NCI-H1048 (cell line): ENCODE data around the gene PPP1CB.
"Not testable (repeated sequence)": the region's sequence is repeated elsewhere in the genome, so short reads cannot be mapped to it uniquely, and the experiment has no call there.

Experiments
- DNase-seq: peaks from one replicate; lab custom pipeline; 2025; lab: John Stamatoyannopoulos, UW

The PPP1CB gene

DNA sequence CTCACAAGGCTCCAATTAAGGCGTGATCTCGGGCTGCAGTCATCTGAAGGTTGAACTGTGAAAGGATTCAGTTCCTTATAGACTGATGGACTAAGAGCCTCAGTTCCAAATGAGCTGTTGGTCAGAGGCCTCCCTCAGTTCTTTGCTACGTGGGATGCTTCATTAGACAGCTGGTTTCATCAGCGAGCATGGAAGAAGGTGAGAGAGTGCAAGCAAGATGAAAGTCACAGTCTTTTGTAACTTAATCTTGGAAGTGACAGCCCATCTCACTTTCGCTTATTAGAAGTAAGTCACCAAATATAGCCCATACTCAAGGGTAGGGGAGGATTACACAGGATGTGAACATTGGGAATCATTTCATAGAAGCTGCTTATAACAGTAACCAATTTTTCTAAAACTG, 26.8 kb downstream of the PPP1CB start:
- no peak for DNase-seq

DNA sequence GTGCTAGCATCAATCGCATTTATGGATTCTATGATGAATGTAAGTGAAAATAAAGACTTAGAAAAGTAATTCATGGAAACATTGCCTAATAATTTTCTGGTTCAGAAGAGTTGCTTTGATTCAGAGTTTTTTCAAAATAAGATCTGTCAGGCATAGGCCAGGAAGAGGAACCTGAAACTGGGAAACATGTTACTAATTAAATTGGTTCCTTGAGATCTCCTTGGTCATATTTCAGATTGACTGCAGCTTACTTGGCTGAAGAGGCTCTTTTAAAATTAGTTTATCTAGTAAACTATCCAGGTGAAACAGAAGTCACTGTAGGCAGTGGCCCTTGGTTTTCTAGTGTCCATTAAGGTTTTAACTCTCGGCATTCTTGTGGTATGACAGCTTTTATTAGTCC, 27.4 kb downstream of the PPP1CB start:
- no peak for DNase-seq

DNA sequence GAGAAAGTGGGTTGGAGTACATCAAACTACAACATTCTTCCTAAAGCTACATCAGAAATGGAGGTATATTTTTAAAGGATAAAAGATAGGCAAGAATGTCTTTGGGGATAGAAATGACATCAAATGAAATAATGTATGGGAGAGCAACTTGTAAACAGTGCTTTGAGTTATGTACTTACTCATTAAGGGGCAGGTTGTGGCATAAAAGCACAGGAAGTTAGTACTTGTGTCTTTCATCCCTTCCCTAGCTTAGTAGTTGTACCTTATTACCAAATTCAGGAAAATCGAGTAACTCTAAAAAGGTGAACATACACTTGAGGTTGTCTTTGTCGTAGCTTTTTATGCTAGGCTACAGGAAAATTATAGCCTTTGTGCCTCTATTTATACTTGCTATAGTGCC, 28.9 kb downstream of the PPP1CB start:
- no peak for DNase-seq

DNA sequence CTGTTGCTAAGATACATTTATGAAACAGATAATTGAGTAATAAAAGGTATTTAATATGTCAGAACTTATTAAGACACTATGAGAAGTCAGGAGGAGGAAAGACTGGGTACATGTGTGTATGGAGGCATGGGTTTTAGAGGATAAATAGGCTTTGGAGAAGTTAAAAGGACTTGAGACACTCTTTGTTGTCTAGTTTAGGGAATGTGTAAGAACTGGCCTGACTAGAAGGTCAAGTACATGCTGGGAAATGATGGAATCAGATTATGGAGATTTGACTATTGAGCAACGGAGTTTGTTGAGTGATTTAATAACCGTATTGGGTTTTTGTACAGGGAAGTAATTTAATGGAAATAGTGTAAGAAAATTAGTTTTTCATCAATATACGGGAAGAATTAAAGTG, 30.8 kb downstream of the PPP1CB start:
- DNase-seq: no peak

DNA sequence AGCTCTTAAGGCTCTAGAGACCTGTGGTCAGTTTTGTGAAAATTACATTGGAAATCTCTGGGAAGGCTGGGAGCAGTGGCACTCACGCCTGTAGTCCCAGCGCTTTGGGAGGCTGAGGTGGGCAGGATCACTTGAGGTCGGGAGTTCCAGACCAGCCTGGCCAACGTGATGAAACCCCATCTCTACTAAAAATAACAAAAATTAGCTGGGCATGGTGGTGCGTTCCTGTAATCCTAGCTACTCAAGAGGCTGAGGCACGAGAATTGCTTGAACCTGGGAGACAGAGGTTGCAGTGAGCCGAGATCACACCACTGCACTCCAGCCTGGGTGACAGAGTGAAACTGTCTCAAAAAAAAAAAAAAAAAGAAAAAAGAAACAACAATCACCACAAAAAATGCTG, 32.9 kb downstream of the PPP1CB start:
- DNase-seq: not testable (repeated sequence)

DNA sequence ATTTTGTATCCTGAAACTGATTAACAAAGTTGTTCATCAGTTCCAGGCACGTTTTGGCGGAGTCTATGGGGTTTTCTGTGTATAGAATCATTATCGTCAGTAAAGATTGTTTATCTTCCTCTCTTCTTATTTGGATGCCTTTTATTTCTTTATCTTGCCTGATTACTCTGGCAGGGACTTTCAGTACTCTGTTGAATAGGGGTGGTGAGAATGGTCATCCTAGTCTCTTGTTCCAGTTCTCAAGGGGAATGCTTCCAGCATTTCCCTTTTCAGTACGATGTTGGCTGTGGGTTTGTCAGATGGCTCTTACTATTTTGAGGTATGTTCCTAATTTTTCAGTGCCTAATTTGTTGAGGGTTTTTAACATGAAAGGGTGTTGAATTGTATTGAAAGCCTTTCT, 45.0 kb downstream of the PPP1CB start:
- DNase-seq: no peak

DNA sequence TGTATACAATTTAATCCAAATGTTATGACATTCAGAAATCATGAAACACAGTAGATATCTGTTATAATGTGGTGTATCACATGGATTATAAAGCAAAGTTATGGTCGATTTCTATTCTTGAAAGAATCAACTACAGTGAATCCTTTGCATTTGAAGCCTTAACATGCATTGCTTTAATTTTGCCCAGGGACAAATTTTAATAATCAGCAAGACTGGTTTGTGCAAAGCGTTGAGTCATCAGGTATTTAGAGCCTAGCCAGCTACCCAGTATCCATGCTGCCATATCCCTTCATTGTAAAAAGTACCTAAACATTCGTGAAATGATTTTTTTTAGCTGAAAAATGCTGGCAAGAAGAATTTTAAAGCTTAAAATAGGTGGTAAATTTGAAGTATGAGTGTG, 50.1 kb downstream of the PPP1CB start:
- no peak for DNase-seq

DNA sequence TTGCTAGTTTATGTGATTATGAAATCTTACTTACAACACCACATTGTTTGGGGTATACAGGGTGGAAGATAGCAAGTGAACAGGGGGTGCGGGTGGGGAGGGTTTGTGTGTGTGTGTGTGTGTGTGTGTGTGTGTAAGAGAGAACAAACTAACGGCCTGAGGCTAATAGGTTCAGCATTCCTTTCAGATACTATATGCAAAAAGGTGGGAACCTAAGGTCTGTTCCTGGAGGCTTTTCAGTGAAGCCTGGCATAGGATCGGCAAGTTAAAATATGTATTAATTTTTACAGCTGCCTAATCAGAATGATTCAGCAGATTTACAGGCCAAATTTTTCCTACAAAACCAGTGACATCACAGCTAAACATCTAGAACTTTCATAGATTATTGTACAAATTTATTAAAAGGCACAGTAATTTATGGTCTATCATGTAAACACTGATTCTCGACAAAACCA, 51.4 kb downstream of the PPP1CB start:
- DNase-seq: no peak

DNA sequence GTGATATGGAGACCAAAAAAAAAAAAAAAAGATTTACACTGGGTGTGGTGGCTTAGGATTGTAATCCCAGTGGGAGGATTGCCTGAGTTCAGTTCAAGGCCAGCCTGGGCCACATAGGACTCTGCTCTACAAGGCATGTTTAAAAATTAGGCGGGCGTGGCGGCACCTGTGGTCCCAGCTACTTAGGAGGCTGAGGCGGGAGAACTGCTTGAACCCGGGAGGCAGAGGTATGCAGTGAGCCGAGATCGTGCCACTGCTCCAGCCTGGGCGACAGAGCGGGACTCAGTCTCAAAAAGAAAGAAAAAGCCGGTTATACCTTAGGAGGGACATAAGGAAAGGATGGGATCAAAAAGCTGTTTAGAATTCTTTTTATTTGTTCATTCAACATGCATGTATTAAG, 58.3 kb downstream of the PPP1CB start:
- no peak for DNase-seq

DNA sequence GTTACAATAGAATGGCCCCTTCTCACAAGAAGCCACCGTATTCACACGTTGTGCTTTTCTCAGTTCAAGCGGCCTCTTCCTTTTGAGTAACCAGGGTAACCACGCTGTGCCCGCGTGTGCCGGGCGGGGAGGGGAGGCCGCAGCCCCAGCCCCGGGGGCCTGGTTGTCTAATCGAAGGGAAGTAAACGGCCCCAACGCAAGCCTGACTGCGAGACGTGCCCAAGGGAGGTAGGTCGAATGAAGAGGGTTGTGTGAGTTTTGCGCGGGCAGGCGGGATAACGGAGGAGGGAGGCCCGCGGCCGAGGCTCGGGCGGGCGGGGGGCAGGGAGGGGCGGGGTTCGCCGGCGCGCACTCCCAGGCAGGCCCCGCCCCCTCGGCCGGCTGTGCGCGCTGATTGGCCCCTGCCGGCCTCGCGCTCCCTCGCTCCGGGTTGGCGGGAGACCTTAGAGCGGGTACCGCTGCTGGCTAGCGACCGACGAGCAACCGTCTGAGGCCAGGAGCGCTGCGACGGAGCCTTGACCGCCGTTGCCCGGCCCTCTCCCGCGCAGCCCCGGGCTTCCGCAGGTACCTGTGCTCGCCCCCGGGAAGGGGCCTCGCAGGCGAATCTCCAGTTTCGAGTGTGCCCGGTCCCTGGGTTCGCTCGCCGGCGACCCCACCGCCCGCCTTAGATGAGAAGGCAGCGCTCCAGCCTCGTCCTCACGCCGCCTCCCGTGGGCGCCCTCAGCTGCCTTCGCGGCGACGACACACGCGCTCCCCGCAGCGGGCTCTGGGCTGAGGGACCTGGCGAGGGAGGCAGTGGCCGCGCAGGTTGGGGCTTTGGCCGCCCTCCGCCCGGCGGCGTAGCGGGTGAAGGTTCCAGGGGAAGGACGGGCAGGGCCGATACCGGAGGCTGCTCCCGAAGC, 59.0 kb downstream of the PPP1CB start, which contains the start of gene SPDYA:
Gene SPDYA, plus strand, starts transcription at position 451 of the 902 bp plus-strand sequence. CDS start 5,181 bp downstream, outside the sequence.
- no peak for DNase-seq

DNA sequence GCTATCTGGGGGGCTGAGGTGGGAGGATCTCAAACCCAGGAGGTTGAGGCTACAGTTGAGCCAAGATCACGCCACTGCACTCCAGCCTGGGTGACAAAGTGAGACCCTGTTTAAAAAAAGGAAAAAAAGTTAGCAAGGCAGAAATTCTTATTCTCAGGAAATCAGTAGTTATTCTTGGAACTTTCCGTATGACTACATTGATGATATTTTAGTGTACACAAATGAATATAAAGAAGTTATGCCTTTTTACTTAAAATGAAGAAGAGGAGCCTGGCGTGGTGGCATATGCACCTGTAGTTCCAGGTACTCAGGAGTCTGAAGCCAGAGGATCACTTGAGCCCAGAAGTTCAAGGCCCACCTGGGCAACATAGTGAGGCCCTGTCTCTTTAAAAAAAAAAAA, 66.4 kb downstream of the PPP1CB start:
- DNase-seq: no peak

DNA sequence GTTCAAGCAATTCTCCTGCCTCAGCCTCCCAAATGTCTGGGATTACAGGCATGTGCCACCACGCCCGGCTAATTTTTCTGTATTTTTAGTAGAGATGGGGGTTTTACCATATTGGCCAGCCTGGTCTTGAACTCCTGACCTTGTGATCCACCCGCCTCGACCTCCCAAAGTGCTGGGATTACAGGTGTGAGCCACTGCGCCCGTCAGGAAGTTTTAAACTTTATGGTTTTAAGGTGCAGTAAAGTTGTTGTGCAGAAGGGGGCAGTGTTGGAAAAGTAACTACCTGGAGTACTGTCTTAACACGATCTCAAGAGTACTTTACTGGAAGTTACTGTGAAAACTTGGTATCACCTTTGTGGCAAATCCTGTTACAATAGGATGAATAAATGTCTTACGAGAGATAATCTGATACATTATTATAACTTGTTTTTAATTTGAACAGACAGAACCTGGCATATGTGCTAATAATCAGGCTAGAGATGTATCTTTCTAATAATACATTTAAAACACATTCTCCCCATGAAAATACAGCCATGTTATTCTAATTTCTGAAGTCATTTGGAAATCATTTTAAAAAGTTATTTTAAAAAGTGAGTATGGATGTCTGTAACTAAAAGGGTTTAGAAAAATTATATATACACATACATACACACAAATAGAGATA, 69.8 kb downstream of the PPP1CB start:
- DNase-seq: no peak

DNA sequence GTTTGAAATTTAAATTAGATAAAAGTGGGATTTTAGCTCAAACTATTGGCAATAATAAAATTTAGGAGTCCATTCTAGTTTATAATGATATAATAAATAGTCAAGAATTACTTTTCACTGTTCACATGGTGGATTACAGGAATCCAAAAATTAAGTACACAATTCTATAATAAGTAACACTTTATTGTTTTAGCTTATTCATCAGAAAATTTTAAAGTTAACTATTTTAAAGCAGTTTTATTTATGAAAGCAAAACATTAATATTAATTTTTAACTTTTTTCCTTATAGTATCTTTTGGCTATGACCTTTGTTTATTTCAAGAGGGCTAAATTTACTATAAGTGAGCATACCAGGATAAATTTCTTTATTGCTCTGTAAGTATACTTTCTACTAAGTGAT, 70.4 kb downstream of the PPP1CB start:
- no peak for DNase-seq

DNA sequence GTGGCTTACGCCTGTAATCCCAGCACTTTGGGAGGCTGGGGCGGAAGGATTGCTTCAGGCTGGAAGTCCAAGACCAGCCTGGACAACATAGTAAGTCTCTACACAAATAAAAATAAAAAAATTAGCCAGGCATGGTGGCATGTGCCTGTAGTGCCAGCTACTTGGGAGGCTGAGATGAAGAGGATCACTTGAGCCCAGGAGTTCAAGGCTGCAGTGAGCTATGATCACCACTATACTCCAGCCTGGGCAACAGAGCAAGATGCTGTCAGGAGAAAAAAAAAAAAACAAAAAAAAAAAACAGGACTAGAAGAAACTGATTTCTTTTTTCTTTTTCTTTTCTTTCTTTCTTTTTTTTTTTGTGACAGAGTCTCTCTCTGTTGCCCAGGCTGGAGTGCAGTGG, 72.6 kb downstream of the PPP1CB start:
- no peak for DNase-seq

DNA sequence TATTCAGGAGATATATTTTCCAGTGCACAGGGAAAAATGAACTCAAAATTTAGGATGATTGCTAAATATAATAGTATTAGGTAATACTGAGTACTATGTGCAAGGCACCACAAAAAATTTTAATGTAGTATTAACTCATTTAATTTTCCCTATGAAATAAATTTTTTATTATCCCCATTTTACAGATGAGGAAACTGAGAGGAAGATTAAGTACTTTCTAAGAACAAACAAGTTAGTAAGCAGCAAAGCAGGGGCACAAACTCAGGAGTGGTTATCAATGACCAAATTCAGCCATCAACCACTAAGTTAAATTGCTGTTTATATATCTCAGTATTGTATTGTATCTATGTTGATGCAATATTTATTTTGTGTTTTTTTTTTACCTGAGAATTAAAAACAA, 73.2 kb downstream of the PPP1CB start:
- DNase-seq: no peak

DNA sequence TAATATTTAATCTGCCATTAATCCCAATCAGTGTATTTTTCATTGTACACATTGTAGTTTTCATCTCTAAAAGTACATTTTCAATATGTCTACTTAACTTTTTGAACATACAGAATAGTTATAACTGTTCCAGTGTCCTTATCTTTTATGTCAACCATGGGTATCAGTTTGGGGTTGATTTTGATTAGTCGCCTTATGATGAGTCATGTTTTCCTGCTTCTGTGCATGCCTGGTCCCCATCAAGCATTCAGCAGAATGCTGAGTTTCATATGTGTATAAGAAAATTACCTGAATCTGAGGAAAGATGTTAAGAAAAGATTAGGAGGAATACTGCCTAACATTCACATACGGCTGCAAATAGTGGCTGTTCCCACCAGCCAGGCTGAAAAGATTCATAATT, 76.8 kb downstream of the PPP1CB start:
- DNase-seq: no peak

DNA sequence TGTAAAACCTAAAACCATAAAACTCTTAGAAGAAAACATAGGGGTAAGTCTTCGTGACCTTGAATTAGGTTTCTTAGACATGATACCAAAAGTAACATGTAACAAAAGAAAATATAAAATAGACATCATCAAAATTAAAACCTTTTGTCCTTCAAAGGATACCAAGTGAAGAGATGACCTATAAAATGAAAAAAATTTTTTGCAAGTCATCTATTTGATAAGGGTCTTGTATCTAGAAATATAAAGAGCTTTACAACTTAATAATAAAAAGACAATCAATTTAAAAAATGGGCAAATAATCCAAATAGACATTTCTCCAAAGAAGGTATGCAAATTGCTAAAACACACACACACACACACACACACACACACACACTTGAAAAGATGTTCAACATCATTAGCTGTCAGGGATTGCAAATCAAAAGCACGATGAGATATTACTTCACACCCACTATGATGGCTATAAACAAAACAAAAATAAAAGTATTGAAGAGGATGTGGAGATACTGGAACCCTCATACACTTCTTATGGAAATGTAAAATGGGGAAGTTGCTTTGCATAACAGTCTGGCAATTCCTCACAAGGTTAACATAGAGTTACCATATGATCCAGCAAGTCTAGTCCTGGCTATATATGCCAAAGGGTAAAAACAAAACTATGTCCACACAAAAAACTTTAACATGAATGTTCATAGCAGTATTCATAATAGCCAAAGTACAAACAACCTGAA, 82.3 kb downstream of the PPP1CB start:
- no peak for DNase-seq

DNA sequence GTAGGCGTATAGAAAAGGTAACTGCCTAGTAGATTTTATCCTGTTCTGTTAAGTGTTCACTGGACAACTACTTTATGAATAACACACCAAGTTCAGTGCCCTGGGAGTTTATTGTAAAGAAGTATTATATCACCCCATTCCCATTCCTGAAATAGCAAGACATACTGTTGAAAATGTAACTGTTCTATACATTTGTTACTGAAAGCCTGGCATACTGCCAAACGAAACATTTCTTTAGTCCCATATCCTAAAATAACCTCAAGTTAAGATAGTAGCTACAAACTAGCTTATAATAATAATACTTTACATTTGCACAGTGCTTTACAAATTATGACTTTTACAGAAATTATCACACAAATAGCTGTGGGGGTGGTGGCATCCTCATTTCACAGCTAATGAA, 84.2 kb downstream of the PPP1CB start:
- no peak for DNase-seq

DNA sequence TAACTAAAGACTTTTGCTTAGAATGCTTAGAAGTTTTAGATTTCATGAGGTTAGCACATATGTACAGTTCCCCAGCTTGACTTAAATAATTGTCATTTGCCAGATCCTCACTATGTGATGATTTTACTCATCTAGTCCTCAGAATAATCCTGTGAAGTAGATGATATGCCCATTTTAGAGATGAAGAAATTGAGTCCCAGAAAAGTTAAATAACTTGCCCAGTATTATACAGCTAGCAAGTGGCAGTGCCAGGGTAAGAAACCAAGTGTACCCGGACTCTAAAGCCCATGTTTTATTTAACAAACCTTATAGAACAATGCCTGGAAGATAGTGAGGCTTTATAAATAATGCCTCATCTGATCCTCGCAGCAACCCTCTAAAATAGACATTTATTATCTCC, 87.3 kb downstream of the PPP1CB start:
- DNase-seq: no peak

DNA sequence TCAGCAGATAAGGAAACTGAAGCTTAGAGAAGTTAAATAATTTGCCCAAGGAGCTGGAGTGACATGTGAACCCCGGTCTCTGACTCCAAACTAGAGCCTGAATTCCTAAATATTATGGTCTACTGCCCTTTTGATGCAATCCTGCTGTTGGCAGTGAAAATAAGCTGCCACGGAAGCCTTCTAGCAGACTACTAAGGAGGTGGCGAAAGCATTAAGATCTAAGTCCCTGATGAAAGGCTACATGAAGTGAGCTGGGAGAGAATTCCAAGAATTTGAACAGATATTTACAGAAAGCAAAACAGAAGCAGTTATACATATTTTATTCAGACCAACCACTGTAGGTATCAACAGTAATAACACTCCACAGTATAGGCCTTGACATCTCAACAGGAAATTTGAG, 90.4 kb downstream of the PPP1CB start:
- DNase-seq: no peak
